Stimulated activated CD8-positive, alpha-beta memory T cell treated with anti-CD3 and anti-CD28 coated beads, Interleukin-7, amount 100 ng/mL, for 1 hour (primary cell): Measurements from ENCODE around the gene C9orf57.
"Not testable (repeated sequence)": the region's sequence is repeated elsewhere in the genome, so short reads cannot be mapped to it uniquely, and the experiment has no call there.

Experiments used
- DNase-seq, 2 donors: peaks; one replicate each; pipeline ENCODE4 v3.0.0-alpha.2; 2020; ENCODE audit warnings: low read depth in 2 of 2

The C9orf57 gene, protein sequence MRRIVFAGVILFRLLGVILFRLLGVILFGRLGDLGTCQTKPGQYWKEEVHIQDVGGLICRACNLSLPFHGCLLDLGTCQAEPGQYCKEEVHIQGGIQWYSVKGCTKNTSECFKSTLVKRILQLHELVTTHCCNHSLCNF

DNA sequence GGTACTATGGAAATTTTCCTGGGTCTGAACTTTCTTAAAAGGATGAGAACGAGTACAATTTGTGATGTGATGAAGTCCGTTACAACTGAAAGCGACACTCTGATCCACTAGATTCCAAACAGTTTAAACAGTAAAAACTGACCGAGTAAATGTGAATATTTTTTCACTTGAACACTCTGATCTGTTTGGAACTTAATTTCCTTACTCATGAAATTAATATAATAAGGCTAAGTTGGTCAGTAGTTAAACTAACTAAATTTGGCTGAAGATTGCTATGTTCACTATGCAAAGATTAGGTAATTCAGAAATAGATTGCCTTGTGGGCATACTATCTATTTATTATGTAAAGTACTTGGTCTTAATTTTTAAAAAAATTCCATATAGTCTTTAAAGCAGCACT is at the start of gene C9orf57:
Gene C9orf57 (minus strand): TSS at position 101 of the 400 bp plus-strand sequence. CDS start 1,282 bp downstream, outside the sequence.
- no peak for DNase-seq

DNA sequence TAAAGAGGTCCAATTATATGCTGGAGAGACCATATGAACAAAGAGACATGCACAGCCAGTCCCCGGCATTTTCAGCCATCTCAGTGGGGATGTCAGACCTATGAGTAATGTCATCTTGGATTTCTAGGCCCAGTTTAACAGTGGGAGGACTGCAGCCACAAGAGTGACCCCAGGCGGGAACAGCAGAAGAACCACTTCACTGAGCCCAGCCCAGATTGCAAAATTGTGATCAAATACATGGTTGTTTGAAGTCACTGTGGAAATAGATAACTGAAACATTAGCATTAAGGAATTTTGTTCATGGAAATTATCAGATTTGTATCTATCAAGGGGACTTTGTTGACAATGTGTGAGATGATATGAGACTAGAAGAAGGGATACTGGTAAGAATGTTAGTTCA is 42.1 kb upstream of the C9orf57 start:
- no peak for DNase-seq

DNA sequence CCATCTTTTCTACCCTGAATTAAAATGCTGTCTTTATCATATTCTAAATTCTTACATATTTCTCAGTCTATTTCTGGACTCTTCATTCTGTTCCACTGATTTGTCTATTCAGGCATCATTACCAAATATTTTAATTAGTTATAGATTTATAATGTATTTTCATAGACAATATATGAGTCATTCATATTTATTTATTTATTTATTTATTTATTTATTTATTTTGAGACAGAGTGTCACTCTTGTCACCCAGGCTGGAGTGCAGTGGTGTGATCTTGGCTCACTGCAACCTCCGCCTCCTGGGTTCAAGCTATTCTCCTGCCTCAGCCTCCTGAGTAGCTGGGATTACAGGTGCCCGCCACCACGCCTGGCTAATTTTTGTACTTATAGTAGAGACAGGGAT is 35.1 kb upstream of the C9orf57 start:
- not testable (repeated sequence) for DNase-seq

DNA sequence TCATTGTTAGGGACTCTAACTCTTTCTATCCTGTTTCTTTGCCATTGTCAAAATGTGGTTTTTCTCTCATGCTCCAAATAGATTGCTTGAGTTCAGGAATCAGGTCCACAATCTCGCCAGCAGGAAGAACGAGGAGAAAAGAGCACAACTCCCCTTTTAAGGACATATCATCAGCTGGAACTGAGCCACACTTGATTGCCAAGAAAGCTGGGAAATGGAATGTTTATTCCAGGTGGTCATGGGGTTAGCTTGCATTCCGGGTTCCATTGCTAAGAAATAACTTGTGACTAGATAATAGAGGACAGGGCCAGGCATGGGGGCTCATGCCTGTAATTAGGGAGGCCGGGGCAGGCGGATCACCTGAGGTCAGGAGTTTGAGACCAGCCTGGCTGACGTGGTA is 32.4 kb upstream of the C9orf57 start:
- no peak for DNase-seq

DNA sequence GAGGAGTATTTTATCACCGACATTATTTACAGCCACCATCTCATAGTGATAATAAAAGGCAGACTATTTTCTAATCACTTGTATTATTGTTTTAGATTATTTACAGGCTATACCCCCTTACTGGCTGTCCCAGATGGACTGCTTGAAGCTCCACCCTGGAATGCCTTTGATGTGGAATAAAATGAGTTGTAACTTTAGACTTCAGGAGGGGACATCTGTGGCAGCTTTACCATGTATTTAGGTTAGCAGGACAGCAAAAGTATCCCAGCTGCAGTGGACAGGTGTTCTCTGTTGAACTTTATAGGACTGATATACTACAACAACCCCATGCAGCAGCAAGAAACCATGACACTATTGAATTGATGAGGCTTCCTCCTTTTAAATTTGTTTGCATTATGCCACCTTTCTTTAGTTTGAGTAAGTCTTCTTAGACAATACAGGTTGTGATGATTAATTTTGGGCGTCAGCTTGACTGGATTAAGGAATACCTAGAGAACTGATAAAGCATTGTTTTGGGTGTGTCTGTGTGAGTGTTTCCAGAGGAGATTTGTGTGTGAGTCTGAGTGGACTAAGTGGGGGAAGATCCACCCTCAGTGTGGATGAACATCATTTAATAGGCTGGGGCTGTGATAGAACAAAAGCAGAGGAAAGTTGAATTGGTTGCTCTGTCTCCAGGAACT is 29.2 kb upstream of the C9orf57 start:
- no peak for DNase-seq

DNA sequence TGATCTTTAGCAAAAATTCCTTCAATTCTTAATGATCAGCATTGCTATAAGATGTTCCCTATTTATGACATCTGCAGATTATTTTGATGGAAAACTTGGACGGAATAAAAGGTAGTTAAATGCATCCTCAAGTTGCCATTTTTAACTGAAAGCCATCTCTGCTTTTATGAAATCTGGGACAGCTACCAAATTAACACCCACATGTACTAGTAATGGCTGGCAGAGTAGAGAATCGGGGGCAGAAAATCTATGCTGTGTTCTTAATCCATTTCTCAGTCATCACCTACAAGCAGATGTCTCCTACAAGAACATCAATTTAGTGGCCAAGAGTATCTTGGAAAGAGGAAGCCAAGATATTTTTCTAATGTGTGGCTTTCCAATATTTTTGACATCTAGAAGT is 22.1 kb upstream of the C9orf57 start:
- DNase-seq = no peak

DNA sequence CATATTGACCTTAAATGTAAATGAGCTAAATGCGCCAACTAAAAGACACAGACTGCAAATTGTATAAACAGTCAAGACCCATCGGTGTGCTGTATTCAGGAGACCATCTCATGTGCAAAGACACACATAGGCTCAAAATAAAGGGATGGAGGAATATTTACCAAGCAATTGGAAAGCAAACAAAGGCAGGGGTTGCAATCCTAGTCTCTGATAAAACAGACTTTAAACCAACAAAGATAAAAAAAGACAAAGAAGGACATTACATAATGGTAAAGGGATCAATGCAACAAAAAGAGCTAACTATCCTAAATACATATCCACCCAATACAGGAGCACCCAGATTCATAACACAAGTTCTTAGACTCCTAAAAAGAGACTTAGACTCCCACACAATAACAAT is 14.3 kb upstream of the C9orf57 start:
- not testable (repeated sequence) for DNase-seq

DNA sequence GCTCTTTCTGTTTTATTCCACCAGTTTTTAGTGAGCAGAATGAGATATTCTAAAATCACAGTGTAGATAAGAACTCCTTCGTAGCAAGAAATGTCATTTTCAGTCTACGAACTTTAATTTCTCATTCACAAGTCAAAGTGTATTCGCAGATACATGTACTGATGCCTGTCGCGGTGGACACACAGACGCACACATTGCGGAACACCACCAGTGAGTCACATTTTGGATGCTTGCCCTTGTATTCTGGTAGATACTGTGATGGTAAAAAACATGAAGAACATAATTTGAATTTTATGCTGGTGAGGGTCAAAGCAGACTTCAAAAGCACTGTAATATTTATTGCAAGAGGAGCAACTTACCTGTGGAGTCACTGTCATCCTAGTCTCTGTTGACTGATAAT is 4.7 kb upstream of the C9orf57 start:
- no peak for DNase-seq

DNA sequence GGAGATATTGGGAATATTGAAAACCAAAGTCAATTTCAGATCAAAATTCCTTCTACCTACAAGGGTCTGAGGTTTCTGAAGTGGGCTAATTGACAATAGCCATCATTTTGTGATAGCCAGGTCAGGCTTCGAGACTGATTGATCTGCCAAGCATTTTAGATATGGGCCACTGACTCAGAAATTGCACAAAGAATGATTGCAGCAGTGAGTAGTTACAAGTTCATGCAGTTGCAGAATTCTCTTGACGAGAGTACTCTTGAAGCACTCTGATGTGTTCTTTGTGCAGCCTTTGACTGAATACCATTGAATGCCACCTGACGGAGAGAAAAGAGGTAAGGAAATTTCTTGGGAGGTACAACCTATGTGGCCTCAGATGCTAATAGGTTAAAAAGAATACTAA is 8.3 kb downstream of the C9orf57 start:
- DNase-seq = no peak

DNA sequence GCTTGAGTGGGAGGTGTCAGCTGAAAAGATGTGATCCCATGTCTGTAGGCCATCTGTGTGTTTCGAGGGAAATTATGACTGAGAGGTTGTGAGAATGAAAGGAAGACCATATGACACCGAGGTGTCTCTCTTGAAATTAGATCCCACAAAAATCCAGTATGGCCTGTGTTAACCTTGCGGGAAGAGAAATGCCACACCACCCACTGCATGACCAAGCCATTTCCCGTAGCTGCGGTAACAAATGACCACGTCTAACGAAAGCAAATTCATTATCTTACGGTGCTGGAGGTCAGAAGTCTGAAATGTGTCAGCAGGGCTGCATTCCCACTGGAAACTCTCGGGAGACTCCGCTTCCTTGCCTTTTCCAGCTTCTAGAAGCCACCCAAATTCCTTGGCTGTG is 11.6 kb downstream of the C9orf57 start:
- DNase-seq = no peak

DNA sequence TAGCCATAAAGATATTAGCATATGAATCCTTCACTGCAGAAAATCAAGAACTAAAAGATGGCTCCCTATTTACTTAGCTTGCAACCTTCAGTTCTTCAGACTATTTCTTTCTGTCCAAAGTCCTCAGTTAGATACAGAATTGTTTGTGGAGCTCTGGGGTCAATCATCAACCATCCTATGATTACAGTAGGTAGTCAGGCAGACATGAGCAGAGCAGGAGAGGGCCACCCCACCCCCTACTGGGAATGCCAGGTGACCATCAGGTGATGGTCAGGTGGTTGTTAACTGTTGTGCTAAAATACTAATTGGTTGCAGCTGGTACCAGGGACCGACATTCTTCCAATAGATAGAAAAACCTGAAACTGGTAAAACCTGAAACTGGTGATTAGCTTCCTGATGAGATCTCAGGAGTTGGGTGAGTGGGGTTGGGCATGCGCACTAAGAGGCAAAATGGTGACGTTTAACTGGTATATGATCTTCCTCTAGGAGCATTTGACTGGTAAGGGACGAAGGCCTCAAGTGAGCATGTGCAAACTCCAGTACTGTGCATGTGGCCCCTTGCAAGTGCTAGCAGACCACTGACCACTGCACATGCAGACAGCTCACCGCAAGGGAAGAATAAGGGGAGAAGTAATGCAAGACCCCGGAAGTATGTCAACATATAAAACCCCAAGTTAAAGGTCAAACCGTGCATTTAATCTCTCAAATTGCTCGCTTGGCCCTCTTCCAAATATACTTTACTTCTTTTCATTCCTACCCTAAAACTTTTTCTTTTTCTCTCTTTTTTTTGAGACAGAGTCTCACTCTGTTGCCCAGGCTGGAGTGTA is 13.6 kb downstream of the C9orf57 start:
- no peak for DNase-seq

DNA sequence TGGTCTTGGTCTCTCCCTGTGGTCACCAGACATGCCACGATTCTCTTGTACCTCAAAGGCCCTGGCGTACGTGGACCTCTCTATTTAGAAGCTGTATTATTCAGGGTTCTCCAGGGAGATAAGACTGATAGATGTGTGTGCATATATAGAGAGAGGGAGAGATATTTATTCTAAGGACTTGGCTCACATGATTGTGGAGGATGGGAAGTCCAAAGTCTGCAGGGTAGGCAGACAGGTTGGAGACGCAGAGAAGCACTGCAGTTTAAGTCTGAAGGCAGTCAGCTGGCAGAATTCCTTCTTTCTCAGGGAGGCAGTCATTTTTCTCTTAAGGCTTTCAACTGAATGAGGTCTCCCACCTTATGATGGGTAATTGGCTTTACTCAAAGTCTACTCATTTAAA is 16.3 kb downstream of the C9orf57 start:
- DNase-seq = no peak

DNA sequence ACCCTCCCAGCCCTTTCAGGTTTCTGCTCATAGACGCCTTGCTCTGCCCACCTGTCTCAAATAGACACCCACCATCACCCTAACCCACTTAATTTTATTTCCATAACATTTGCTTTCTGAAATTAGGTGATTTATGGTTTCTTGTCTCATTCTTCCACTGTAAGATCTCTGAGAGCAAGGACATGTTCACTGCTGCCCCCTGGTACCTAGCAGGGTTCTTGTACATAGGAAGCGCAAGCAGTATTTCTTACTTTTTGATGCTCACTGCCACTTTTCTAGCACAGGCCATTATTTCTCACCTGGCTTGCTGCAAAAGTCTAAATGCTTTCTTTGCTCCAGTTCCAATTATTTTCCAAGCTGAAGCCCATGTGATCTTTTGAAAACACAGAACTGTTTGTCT is 16.8 kb downstream of the C9orf57 start:
- DNase-seq = no peak

DNA sequence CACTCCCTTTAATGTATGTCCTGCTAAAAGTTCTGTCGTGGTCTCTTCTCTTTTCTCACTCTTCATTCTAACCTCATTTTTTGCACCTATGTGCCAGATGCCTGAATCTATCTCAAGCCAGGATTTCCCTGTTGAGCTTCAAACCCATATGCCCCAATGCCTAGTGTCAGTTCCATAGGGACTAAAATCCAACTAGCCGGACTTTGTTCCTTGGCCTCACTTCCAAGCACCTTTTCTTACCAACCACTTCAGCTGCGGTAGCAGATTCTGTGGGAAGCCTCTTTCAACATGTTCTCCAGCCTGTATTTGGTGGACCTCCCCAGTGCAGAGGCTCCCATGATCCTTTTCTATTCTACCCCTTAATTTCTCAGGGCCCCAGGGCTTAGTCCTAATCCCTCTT is 17.5 kb downstream of the C9orf57 start:
- DNase-seq = no peak

DNA sequence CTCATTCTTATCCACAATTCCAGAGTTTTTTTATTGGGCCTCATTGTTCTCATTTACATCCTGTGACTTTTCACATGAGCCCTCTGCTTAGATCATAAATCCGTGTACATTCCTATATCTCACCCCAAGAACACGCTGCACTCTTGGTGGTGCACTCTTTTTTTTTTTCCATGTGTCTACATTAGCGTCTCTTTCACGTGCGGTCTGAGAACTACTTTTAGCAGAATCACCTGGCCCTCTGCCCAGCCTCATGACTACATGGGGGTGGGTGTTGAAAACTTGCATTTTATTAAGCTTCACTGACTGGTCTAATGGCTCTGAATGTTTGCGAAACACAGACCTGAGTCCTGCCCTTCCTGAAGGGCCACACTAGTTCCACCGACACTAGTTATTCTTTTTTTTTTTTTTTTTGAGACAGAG is 18.6 kb downstream of the C9orf57 start:
- DNase-seq = no peak

DNA sequence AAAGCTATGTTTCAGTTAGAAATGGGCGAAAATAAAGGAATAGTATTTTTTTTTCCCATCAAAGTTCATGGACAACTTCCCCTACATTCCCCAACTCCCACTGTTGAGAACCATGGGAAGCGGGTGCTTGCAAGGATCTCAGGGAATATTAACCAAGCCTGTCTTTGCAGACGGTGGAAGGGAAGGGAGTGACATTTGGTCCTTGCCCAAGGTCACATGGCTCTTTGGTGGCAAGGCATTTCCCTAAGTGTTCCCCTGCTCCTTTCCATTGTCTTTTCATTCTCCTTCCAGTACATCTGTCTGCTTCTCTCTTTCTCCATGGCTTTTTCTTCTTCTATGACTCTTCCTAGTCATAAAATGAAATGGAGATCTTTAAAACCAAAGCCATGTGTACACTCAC is 19.0 kb downstream of the C9orf57 start:
- no peak for DNase-seq

DNA sequence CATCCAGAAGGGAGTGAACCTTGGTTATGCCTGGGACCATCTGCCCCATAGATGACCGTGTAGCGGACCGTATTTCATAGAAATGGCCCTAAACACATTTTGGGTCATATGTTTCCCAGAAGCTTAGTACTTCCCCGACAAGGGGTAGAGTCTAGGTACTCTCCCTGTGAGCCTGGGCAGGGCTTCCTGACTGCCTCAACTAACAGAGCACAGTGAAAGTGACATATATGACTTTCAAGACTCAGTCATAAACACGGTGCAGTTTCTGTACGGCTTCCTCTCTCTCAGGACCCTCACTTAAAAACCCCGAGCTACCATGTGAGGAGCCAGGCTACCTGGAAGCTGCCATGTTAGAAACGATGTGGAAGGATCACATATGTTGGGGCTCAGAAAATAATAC is 20.9 kb downstream of the C9orf57 start:
- no peak for DNase-seq

DNA sequence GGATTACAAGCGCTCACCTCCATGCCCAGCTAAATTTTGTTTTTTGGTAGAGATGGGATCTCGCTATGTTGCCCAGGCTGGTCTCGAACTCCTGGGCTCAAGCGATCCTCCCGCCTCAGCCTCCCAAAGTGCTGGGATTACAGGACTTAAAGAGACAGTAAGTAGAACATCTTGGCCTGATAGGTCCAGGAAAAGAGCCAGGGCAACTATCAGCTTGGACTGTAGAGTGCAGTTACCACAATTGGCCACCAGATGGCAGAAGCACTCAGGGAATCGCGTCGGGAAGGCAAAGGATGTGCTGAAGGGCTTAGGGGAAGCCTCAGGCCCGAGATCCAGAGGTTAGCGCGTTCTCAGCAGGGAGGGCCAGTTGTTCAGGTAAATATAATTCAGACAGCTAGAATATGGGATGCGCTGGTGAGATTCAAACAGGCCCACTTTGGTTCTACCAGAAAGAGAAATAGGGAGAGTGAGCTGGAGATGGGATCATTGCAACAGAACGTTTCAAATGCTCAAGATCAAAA is 21.5 kb downstream of the C9orf57 start:
- peak; percentile 4 to 43 for DNase-seq

DNA sequence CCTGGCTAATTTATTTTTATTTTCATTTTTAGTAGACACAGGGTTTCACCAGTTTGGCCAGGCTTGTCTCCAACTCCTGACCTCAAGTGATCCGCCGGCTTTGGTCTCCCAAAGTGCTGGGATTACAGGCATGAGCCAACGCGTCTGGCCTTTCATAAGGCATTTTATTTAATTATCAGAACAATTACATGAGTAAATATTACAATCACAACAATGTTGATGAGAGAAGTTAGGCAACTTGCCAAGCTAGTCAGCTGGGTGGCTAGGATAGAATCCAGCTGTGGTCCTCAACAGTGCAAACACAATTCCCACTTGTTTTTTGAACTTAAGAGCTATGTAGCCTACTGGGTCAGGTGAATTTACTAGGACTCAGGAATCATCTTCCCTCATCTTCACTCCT is 22.0 kb downstream of the C9orf57 start:
- DNase-seq = no peak

DNA sequence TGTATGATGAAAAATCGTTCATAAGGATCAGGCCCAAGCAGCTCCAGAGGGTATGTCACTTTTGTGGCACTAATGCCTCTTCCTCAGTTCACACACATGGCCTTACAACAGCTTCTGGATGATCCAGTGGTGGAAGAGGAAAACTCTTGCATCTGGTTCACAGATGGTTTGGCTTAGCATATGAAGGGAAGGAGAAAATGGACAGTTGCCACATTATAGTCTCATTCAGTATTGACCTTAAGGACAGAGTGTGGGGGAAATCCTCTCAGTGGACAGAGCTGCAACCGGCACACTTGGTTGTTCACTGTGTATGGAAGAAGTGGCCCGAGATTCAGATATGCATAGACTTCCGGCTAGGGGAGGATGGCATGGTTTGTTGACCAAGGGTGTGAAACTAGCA is 22.8 kb downstream of the C9orf57 start:
- DNase-seq = no peak

DNA sequence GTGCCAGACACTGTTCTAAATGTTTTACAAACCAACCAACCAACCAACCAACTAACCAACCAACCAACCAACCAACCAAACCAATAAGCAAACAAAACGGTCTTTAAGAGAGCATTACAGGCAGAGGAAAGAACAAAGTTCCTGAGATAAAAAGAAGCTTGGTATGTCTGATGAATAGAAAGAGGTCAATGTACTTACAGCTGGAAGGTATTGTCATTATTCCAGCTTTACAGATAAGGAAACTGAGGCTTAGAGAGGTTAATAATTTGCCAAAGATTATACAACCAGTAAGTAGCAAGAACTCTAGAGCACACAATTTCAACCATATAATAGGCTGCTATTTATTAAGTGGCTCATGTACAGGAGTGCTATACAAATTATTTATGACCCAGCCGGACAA is 29.6 kb downstream of the C9orf57 start:
- no peak for DNase-seq

DNA sequence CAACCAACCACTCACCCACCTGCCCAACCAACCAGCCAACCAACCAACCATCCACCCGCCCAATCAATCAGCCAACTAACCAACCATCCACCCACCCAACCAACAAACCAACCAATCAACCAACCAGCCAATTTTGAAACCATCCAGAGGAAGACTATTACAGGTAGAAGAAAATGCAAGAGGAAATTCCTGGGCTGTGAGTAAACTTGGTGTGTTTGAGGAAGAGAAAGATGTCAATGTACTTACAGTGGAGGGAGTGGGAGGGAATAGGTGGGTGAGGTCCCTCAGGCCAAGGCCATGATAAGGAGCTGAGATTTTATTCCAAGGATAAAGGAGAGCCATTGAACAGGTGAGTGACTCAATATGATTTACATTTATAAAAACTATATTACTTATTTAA is 30.4 kb downstream of the C9orf57 start:
- no peak for DNase-seq

DNA sequence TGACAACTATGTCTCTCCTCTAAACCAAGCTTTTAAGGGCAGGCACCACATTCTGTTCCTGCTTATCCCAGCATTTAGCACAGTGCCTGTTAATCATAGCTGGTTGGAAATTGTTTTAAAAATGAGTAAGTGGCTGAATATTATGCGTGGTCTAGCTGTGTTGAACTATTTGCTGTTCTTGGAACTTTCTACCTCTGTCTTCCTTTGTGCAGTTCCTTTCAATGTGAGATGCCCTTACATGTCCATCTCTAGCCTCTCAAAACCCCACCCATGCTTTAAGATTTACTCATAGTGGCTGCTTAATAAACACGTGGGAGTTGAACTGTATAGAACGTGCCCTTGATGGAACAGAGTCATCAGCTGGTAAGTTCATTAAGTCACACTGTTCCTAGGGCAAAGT is 34.5 kb downstream of the C9orf57 start:
- DNase-seq = no peak
